Astrocyte of the cerebellum (primary cell): ENCODE data around the gene HS3ST2.

Experiments
- DNase-seq: peaks from one replicate; pipeline ENCODE4 v3.0.0-alpha.2; 2011; ENCODE audit warnings: low read depth
- H3K4me3 ChIP-seq: 2 replicates; pipeline ENCODE4 v1.5.1; 2011; ENCODE audit warnings: mild to moderate bottlenecking, low read depth, low read length, moderate library complexity
- in situ Hi-C: cut with HindIII; loops from 2 replicates; pipeline ENCODE4 v1.10.0; 2017; ENCODE audit warnings: low sequenced_read_pairs
- TF ChIP-seq, protein P1 (sequence below): IDR thresholded peaks from 2 replicates; pipeline ENCODE4 v1.5.1; 2012; ENCODE audit warnings: low read length, low read depth, moderate library complexity, mild to moderate bottlenecking; ENCODE audit errors: missing control alignments

Gene HS3ST2

DNA sequence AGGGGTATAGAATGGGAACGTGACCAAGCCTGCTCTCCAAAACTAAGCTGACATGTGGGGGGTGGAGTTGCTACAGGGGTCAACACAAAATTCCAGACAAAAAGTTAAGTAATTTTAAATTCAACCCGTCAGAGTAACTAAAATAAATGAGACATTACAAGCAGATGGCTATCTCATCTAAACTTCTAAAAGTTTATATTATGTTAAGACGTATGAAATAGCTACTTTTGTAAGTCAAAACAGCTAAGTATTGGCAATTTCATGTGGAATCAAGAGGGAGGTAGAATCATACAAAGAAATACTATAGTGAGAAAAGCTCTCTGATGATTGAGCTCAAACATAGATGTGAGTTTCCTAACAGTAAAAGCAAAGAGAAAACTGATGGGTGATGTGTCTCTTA lies 113.3 kb downstream of the HS3ST2 start:
- TF ChIP-seq, protein P1, sequence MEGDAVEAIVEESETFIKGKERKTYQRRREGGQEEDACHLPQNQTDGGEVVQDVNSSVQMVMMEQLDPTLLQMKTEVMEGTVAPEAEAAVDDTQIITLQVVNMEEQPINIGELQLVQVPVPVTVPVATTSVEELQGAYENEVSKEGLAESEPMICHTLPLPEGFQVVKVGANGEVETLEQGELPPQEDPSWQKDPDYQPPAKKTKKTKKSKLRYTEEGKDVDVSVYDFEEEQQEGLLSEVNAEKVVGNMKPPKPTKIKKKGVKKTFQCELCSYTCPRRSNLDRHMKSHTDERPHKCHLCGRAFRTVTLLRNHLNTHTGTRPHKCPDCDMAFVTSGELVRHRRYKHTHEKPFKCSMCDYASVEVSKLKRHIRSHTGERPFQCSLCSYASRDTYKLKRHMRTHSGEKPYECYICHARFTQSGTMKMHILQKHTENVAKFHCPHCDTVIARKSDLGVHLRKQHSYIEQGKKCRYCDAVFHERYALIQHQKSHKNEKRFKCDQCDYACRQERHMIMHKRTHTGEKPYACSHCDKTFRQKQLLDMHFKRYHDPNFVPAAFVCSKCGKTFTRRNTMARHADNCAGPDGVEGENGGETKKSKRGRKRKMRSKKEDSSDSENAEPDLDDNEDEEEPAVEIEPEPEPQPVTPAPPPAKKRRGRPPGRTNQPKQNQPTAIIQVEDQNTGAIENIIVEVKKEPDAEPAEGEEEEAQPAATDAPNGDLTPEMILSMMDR = no peak
- in situ Hi-C loops = no loop called here
- no peak overlapping the region for H3K4me3 ChIP-seq
- no peak for DNase-seq

DNA sequence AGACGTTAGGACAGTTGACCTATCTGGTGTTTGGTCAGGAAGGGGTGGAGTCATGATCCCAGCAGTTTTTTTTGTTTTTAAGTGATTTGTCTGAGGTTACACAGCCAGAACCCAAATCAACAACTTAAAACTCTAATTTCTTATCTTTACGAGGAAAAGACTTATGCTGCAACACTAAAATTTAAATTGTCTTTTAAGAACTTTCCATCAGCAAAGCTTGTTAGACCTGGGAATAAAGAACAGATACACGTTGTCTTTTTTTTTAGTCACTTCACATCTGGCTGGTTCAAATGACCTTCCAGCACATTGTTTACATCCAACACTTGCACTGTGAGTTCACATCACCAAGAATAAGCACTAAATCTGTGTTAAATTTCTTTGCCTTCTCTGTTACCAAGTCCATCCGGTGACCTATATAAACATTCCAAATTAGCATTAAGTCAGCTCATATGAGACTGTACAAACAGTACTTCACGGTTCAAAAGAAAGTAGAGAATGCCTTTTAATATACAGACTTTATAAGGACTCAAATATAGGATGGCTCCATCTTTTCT lies 115.0 kb downstream of the HS3ST2 start:
- TF ChIP-seq, protein P1 = no peak

DNA sequence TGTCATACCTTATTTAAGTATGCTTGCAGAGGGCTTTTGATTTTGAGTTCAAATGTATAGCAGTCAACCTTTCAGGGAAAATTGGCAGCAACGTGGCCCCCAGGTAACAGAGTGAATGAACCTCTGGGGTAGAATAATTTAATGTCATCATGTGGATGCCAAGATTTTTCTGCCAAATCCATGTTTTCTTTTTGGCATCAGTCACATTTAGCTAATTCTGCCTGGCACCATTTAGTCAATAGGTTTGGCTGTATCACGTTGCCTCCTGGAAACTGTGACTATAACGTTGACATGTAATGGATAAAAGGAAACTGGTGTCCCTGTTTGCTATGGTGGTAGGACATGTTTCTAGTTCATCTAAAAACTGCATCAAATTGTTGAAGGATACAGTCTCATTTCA lies 115.5 kb downstream of the HS3ST2 start:
- TF ChIP-seq, protein P1 = no peak
- no peak overlapping the region for H3K4me3 ChIP-seq
- in situ Hi-C loops = no loop called here
- no peak for DNase-seq

More for the DNA sequence above, 115.0 kb downstream of the HS3ST2 start:
- DNase-seq = no peak
- H3K4me3 ChIP-seq = no peak overlapping the region
- in situ Hi-C loops = no loop called here

DNA sequence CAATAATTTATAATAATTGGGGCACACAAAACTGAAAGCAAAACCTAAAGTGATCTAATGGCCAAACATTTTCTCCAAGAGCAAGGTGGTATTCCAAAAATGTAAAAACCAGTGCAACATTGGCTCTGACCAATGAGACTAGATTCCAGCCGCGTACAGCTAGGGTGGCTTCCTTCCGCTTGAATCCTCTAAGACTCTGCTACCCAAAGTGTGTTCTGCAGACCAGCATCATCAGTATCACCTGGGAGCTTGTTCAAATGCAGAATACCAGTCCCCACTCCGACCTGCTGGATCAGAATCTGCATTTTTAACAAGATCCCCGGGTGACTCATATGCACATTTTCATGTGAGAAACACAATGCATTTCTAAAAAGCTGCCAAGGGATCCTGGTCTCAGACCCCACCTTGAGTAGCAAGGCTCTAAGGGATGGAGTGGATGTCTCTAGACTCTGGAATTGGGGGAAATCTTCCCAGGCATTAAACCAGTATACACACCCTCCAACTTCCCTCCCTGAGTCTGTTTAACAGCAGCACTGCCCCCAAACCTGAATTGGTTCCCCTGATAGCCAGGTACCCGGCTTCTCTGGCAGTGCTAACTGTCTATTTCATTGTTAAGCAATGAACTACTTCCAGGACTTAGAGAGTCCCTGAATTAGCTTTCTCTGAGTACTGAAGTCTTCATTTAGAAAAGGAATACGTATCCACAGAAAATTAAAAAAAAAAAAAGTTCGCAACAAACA lies 118.2 kb downstream of the HS3ST2 start:
- in situ Hi-C loops = no loop called here
- no peak for DNase-seq
- H3K4me3 ChIP-seq = no peak overlapping the region
- TF ChIP-seq, protein P1 = no peak

DNA sequence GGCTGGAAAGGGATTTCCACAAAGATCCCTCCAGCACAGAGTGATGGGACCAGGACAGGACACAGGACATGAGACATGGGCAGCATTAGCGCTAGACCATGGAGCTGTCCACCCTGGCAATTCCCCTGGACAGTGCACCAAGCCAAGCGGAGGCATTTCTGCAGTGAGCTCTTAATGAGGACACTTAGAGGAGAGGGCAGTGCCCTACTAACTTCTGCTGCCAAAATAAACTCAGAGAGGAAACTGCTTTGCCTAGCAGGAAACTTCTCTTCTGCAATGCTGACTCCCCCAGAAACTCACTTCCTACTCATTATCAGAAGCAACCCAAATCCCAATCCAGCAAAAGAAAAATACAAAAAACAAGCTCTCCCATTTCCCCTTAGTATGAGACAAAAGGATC lies 119.2 kb downstream of the HS3ST2 start:
- in situ Hi-C loops = no loop called here
- no peak for DNase-seq
- H3K4me3 ChIP-seq = no peak overlapping the region
- TF ChIP-seq, protein P1 = no peak

DNA sequence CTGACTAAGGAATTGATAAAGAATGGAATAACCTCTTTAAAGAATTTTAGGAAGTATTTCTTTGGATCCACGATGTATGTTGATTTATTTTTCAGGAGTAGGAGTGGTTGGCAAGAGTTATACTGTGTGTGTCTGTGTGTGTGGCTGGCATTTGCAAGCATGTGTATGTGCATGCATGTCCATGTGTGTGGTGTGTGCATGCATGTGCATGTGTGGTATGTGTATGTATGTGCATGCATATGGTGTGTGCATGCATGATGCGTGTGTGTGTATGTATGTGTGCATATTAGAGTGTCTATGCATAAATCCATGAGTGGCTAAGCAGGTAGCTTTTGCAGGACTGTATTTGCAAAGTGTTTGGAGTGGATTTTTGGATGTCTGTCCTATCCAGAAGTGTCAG lies 120.8 kb downstream of the HS3ST2 start:
- no peak for DNase-seq
- in situ Hi-C loops = no loop called here
- TF ChIP-seq, protein P1 = no peak
- no peak overlapping the region for H3K4me3 ChIP-seq
